NCI-H128 (cell line): ENCODE data around the gene CORO2A.

Experiments
- DNase-seq: peaks from one replicate; lab custom pipeline; 2025; ENCODE audit not compliant: unreplicated experiment; lab: John Stamatoyannopoulos, UW

The CORO2A gene

GRCh38 chr9:98220911-98221310 lies 28.5 kb upstream of the CORO2A start:
- DNase-seq = no peak

- no peak for DNase-seq
Measured at GRCh38 chr9:98219794-98220370, 27.4 kb upstream of the CORO2A start.

- DNase-seq = no peak
Measured at GRCh38 chr9:98219364-98219716, 26.9 kb upstream of the CORO2A start.

GRCh38 chr9:98218562-98219363 lies 26.3 kb upstream of the CORO2A start:
- no peak for DNase-seq

GRCh38 chr9:98217255-98217654 lies 24.8 kb upstream of the CORO2A start:
- no peak for DNase-seq

GRCh38 chr9:98216391-98216790 lies 24.0 kb upstream of the CORO2A start:
- DNase-seq = no peak

- DNase-seq = no peak
Measured at GRCh38 chr9:98215821-98216220, 23.4 kb upstream of the CORO2A start.

GRCh38 chr9:98215271-98215670 lies 22.8 kb upstream of the CORO2A start:
- no peak for DNase-seq

- no peak for DNase-seq
Measured at GRCh38 chr9:98214811-98215210, 22.4 kb upstream of the CORO2A start.

- no peak for DNase-seq
Measured at GRCh38 chr9:98211260-98211659, 18.8 kb upstream of the CORO2A start.

GRCh38 chr9:98210435-98210834 lies 18.0 kb upstream of the CORO2A start:
- no peak for DNase-seq

GRCh38 chr9:98209530-98209929 lies 17.1 kb upstream of the CORO2A start:
- DNase-seq = no peak

- no peak for DNase-seq
Measured at GRCh38 chr9:98208635-98209034, 16.2 kb upstream of the CORO2A start.

- DNase-seq = no peak
Measured at GRCh38 chr9:98207606-98208005, 15.2 kb upstream of the CORO2A start.

GRCh38 chr9:98206754-98207153 lies 14.3 kb upstream of the CORO2A start:
- no peak for DNase-seq

- DNase-seq = no peak
Measured at GRCh38 chr9:98204692-98205091, 12.3 kb upstream of the CORO2A start.

GRCh38 chr9:98203153-98203552 lies 10.7 kb upstream of the CORO2A start:
- no peak for DNase-seq

- DNase-seq = no peak
Measured at GRCh38 chr9:98202252-98202651, 9.8 kb upstream of the CORO2A start.

- no peak for DNase-seq
Measured at GRCh38 chr9:98201749-98202148, 9.3 kb upstream of the CORO2A start.

GRCh38 chr9:98201102-98201501 lies 8.7 kb upstream of the CORO2A start:
- no peak for DNase-seq

GRCh38 chr9:98199388-98200033 lies 7.1 kb upstream of the CORO2A start:
- no peak for DNase-seq

- no peak for DNase-seq
Measured at GRCh38 chr9:98195671-98196070, 3.2 kb upstream of the CORO2A start.
